B cell (primary cell): ENCODE measurements around the gene FXYD4.

Experiments
- EZH2 ChIP-seq: IDR thresholded peaks from 2 replicates; pipeline ENCODE4 v1.6.1; 2012; ENCODE audit warnings: borderline replicate concordance, low read depth, mild to moderate bottlenecking, moderate library complexity, low read length; ENCODE audit not compliant: insufficient read depth, poor library complexity, severe bottlenecking
- TF ChIP-seq, protein P1 (sequence below): fragments of 200-600 bp; IDR thresholded peaks from one replicate; pipeline ENCODE4 v1.8.0; 2022; ENCODE audit warnings: antibody characterized with exemption, mild to moderate bottlenecking

DNA sequence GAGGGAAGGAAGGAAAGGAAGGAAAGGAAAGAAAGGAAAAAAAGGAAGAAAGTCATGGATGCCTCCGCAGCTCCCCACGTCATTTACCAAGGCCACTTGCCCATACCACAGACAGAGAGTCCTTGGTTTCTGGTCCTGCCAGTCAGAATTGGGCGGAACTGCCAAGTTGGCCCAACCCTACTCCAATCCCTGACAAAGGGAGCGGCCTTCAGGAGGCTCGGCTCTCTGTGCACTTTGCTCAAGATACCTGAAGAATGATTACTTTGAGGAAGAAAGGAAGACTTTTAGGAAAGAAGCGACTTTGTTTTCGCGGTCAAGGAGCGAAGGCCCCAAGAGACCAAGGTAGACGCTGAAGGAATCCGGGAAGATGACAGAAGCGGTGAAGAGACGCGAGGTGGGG lies 49.1 kb upstream of the FXYD4 start:
- TF ChIP-seq, protein P1, sequence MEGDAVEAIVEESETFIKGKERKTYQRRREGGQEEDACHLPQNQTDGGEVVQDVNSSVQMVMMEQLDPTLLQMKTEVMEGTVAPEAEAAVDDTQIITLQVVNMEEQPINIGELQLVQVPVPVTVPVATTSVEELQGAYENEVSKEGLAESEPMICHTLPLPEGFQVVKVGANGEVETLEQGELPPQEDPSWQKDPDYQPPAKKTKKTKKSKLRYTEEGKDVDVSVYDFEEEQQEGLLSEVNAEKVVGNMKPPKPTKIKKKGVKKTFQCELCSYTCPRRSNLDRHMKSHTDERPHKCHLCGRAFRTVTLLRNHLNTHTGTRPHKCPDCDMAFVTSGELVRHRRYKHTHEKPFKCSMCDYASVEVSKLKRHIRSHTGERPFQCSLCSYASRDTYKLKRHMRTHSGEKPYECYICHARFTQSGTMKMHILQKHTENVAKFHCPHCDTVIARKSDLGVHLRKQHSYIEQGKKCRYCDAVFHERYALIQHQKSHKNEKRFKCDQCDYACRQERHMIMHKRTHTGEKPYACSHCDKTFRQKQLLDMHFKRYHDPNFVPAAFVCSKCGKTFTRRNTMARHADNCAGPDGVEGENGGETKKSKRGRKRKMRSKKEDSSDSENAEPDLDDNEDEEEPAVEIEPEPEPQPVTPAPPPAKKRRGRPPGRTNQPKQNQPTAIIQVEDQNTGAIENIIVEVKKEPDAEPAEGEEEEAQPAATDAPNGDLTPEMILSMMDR: no peak
- no peak for TF ChIP-seq EZH2
